GM19099 (cell line): ENCODE results near the gene DIPK1B.

Experiments
- POLR2A ChIP-seq: IDR thresholded peaks from 3 replicates; pipeline ENCODE4 v1.6.1; 2011; ENCODE audit warnings: low read depth; ENCODE audit not compliant: insufficient read length; ENCODE audit errors: extremely low read depth

The DIPK1B gene

GRCh38 chr9:136670576-136671253 lies 41.7 kb upstream of the DIPK1B start:
- TF ChIP-seq POLR2A, result no peak

DNA sequence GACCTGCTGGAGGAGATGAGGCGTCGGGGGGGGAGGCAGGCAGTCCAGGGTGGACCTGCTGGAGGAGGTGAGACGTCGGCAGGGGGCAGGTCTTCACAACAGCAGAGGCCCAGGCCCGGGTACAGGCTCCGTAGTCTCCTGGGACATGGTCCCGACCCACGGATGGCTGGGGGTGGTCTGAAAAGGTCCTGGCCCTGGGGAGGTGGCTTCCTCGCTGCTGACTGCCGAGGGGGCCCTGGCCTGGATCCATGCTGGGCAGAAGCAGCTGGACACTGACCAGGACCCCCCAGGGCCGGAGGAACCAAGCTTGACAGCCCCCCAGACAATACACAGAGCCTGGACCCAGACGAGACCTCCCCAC lies 41.1 kb upstream of the DIPK1B start:
- TF ChIP-seq POLR2A, result no peak

GRCh38 chr9:136671646-136672430 lies 40.5 kb upstream of the DIPK1B start:
- no peak for TF ChIP-seq POLR2A

DNA sequence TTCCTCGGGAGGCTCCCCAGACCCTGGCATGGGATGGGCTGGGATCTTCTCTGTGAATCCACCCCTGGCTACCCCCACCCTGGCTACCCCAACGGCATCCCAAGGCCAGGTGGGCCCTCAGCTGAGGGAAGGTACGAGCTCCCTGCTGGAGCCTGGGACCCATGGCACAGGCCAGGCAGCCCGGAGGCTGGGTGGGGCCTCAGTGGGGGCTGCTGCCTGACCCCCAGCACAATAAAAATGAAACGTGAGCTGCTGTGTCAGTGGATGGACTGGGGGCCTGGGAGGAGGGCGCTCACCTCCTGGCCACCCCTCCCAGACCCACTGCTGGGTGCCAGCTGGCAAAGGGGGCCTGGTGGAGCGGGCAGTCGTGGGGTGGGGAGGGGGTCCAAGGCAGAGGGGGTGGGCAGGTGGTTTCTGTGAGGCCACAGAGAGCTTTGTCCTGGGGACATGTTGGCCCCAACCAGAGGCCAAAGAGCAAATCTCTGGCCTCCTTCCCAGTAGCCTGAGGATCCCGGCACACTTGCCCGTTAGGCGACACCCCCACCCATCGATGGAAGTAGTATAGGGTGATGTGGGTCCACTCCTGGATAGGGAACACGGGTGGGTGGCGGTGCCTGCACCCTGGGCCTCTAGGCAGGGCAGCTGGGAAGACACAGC lies 39.8 kb upstream of the DIPK1B start:
- TF ChIP-seq POLR2A, result no peak

GRCh38 chr9:136673088-136673974 lies 39.0 kb upstream of the DIPK1B start:
- no peak for TF ChIP-seq POLR2A

DNA sequence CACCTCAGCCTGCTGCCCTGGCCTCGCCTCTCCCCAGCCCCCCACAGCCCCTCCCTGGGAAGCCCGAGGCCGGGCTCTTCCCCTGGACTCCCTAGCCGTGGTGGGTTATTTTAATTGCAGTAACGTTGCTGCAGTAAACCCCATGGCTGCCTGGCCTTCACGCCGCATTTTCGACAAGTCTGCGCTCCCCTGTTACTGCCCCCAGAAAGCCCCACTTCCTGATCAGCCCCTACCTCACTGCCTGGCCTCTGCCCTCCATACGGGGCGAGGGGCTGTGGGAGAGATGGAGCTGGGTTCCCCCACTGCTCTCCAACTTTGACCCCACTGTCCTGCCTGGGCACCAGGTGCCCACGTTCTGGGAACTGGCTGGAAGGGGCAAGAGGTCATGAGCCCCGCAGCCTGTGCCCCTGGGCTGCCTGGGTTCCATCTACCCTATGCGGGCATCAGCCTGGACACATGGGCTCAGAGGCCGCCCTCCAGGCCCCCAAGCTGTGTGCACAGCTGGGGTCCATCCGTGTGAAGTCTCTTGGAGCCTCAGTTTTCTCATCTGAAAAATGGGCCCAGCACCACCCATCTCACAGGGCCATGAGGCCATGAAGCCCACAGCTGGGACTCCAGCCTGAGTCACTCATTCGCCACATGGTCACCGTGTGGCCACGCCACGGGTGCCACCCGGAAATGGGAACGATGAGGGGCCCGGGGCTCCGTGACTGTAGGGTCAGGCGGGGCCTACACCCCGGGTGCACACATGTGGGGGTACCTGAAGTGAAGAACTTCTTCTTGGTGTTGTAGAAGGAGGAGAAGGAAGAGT lies 38.2 kb upstream of the DIPK1B start:
- TF ChIP-seq POLR2A, result no peak

DNA sequence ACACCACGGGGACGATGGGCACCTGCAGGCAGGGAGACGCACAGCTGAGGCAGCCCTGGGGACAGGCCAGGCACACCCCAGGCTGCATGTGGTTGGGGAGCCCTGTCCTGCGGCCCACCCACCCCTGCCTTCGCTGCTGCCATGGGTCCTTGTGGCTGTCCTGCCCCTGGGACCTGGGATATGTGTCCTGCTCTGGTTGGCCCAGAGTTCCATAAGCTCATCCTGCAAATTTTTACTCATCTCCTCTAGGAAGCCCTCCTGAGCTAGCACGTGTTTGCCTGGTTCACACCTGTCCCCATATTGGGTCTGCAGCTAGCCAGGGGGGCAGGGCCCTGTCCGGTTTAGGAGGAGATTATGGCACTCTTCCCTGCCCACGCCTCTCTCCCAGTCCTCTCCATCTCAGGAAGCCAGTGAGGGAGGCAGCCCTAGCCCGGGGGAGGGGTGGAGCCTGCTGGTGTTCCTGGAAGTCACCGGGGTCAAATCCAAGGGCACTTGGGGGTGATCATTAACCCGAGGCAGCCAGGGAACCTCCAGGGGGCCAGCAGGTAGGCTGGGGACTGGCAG lies 37.5 kb upstream of the DIPK1B start:
- no peak for TF ChIP-seq POLR2A

GRCh38 chr9:136675477-136676296 lies 36.7 kb upstream of the DIPK1B start:
- TF ChIP-seq POLR2A, result no peak

GRCh38 chr9:136676297-136676794 lies 36.0 kb upstream of the DIPK1B start:
- no peak for TF ChIP-seq POLR2A

GRCh38 chr9:136676920-136677686 lies 35.3 kb upstream of the DIPK1B start:
- TF ChIP-seq POLR2A, result no peak

DNA sequence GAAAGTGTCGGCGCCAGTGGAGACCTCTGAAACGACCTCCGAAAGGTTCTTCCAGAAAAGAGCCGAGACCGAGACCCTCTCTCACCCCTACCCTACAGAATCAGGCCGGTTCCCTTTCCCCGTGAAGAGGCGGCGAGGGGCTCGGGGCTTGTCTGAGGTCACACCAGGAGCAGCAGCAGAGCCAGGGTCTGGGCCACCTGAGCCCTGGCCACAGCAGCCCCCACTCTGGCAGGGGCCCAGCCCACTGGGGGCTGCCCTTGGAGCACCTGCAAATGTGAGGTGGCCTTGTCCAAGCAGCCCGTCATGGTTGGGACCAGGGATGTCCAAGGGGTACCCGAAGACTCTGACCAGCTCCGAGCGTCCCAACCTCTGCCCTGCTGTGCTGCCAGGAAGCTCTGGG lies 34.3 kb upstream of the DIPK1B start:
- no peak for TF ChIP-seq POLR2A

GRCh38 chr9:136678624-136679023 lies 33.7 kb upstream of the DIPK1B start:
- TF ChIP-seq POLR2A, result no peak

DNA sequence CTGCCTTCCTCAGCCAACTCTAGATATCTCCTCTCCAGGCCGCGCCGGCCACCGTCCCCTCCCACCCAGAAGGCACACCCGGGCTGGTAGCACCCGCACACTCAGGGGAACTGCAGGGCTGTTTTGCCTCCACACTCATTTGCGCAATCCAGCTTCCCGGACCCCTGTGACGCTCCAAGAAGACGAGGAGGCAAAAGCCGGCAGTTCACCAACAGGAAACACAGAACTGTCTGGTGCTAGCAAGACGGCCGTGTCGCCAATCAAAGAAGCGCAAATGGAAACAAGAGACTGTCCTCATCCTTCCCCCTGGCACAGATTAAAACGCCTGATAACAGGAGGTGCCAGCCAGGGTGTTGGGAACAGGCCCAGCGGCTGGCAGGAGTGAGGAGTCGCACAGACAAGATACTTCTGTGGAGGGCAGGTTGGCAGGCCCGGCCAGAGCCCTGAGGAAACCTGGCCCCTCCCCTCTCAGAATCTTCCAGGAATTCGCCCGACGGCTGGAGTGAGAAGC lies 32.9 kb upstream of the DIPK1B start:
- no peak for TF ChIP-seq POLR2A
